GM18868 (cell line): ENCODE results near the gene USP2.

Experiments
- ATAC-seq: cut with Tn5 transposase; IDR thresholded peaks from one replicate; pipeline ENCODE4 v1.9.1; 2021; ENCODE audit warnings: mild to moderate bottlenecking, moderate library complexity; ENCODE audit not compliant: unreplicated experiment

Gene USP2

DNA sequence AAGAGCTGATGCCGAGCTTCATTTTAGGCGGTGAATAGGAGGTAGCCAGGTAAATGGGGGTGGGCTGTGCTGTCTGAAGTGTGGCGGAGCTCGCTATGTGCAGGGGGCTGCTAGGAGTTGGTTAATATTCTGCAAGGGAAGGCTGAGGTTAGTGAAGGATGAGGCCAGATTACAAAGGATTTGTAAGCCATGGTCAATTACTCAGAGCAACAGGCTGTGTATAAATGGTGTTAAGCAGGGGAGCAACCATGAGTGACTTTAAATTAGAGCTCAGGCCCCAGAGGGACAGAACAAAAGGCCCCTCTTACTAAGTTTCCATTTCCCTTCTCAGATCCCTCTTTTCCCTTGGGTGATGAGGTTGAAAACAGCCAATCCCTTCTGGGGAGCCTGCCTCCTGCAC, 57.3 kb downstream of the USP2 start:
- ATAC-seq, result no peak

DNA sequence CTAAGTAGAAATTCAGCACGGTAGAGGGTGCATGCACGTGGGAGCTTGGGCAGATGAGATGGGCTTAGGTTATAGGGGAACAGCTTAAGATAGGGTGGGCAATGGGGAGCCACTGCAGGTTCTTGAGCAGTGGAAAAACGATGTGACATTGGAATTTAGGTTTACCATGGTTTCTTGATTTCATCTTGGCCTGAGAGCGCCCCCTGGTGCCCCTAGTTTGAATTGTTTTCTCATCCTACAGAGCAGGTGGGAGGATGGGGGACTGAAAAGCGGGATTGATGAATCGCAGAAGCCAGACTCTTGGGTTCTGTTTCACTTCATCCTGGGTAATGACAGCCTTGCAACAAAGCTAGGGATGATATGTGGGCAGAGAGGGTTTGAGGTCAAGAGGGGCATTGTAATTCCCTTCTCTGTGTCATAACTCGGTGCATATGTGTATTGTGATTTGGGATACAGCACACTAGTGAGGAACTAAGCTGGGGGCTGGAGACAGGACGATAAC, 57.9 kb downstream of the USP2 start:
- no peak for ATAC-seq

DNA sequence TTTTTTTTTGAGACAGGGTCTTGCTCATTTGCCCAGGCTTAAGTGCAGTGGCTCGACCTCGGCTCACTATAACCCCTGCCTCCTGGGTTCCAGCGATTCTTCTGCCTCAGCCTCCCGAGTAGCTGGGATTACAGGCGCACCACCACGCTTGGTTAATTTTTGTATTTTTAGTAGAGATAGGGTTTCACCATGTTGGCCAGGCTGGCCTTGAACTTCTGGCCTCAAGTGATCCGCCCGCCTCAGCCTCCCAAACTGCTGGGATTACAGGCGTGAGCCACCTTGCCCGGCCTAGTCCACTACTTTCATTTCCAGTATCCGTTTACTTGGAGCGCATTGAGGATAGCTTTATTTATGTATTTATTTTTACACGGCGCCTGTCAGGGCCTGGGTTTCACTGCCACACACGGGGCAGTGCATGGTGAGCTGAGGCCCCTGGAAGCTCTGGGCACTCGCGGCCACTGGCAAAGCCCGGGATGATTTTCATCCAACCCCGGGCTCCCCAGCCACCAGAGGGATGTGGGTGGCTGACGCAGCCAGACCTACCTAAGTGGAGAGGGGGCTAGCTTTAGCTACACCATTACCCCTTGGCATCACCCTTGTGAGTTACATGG, 58.5 kb downstream of the USP2 start:
- ATAC-seq, result no peak

GRCh38 chr11:119322360-119322739, 59.1 kb downstream of the USP2 start:
- ATAC-seq, result no peak

GRCh38 chr11:119320776-119321524, 60.5 kb downstream of the USP2 start:
- peak; percentile 46 for ATAC-seq

DNA sequence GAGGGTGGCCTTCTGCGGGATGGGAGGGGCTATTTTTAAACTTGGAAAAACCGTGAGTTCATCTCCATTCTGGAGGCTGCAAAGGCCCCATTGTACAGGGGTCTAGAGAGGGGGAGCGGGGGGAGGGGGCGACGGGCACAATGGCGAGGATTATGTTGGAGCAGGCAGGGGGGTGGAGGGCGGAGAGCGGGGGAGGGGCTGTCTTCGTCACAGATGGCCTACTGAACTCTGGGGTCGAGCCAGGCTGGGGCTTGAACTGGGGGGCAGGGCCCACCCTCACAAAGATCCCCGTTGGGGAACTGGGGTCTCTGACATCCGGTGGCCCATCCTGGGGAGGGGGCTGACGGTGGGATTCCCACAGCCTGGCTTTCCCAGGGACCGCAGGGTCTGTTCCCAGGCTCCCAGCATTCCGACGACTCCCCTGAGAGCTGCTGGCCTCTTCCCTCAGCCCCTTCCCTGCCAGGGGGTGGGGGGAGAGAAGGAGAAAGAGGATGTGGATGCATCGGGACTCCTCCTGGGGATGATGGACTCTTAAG, 61.2 kb downstream of the USP2 start:
- ATAC-seq, result no peak

DNA sequence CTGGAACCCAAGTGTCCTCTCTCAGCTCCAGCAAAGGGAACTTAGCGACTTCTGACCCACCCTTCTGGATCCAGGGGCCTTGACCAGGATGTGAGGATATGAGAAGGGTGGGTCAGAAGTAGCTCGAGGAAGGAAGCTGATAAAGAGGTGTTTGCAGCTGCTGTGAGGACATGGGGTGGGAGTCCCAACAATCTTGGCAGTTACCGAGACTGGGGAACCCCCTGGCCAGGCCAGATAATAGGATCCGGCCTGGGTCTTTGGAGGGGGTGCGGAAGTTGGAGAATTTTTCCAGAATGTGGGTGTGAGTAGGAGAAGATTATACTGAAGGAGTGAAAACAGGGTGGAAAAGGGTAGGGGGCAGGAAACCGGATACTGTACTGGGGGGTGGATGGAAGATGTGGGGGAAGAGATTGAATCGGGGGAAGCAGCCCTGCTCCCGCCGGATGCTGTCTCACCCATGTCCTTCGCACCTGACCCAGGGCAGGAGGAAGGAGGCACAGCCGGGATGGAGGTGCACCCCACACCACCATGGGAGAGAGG, 61.7 kb downstream of the USP2 start:
- ATAC-seq, result no peak

DNA sequence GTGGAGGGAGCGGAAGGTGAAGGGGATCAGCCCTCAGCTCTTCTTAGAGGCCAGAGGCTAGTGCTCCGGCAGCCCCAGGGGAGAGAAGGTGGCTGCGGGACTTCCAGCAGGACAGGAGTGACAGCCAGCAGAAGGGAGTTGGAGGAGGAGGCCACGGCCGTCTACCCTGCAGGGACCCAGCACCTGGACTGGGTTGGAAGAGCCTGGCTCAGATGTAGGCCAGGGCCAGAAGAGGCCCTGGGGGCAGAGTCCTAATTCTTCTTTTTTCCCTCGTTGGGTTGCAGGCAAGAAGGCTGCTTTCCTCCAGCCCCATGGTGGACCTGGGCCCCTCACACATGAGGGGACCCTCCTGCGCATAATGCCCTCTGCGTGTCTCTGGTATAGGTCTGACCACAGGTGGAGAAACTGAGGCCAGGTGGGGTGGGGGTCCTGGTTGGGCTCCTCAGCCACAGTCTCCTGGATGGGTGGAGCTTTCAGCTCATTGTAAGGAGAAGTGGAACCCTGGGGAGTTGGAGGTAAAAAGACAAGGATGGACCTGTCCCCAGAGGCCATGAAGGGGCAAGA, 62.3 kb downstream of the USP2 start:
- ATAC-seq, result no peak

DNA sequence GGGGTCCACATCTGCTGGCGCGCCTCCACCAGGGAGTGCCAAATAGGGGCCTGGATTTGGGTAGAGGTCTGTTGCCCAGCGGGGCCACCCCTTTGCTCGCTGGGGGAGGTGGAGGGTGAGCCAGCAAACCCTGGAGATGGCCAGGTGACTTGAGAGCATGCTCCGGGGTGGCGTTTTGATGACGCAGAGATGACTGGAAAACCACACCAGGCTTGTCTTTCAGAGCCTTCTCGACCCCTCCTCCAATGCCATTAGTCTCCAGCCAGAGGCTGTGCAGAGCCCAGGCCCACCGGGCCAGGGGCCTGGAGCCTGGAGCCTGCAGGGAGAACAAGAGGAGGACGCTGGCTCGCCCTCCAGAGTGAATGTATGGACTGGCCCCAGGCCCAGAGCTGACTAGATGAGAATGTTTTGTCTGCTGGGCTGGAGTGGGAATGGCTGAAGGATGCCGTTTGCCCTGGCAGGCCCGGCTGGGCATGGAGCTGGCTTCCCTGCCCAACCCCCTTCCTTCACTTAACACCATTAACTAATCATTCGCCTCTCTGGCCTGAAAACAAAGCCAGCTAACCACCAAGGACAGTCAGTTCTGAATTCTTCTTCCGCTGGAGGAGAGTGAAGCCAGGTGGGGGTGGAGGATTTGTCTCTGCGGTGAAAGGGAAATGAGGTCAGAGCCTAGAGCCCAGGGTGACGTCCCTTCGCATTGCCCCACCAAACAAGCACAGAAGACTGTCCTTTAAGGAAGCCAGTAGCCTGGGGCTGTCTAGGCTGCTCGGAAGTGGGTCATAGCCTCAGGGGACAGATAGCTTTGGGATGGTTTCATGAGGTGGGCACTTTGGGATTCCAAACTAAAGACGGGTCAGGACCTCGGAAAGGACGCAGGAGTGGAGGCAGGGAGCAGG, 63.0 kb downstream of the USP2 start:
- no peak for ATAC-seq

- ATAC-seq, result no peak
Measured at GRCh38 chr11:119317592-119318239, 63.8 kb downstream of the USP2 start.

GRCh38 chr11:119316729-119317591, 64.5 kb downstream of the USP2 start, which contains the start of gene MCAM:
Gene MCAM (minus strand): TSS chr11:119317130. CDS start chr11:119317101, 29 bp downstream.
- ATAC-seq, result no peak

DNA sequence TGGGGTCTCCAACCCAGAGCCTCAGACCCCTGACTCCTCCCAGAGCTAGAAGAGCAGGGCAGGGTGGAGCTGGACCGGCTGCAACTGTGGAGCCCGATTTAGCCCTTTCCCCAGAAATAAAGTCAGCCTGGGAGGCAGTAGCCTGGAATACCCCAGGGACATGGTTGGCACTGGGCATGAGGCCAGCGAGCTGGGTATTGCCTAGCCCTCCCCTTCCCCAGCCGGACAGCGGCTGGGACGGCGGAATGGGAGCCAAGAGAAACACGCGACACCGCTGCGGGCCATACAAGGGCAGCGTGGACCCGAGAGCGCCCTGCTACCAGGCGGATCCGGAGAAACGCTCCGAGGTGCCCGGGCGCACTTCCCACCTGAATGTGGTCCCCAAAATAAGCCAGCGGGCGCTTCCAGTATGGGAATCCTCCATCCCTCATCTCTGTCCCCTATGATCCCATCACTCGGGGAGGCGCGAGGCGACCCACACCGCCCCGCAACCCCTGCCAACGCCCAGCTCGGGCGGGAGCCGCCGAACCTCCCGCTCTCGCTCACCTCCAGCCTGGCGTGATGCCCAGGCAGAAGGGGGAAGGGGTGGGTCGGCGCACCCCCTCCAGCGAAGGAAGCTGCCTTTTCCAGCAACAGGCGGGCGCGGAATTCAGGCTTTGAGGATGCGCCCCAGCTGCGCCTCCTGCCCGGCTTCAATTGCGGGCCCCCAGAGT, 65.3 kb downstream of the USP2 start:
- no peak for ATAC-seq

DNA sequence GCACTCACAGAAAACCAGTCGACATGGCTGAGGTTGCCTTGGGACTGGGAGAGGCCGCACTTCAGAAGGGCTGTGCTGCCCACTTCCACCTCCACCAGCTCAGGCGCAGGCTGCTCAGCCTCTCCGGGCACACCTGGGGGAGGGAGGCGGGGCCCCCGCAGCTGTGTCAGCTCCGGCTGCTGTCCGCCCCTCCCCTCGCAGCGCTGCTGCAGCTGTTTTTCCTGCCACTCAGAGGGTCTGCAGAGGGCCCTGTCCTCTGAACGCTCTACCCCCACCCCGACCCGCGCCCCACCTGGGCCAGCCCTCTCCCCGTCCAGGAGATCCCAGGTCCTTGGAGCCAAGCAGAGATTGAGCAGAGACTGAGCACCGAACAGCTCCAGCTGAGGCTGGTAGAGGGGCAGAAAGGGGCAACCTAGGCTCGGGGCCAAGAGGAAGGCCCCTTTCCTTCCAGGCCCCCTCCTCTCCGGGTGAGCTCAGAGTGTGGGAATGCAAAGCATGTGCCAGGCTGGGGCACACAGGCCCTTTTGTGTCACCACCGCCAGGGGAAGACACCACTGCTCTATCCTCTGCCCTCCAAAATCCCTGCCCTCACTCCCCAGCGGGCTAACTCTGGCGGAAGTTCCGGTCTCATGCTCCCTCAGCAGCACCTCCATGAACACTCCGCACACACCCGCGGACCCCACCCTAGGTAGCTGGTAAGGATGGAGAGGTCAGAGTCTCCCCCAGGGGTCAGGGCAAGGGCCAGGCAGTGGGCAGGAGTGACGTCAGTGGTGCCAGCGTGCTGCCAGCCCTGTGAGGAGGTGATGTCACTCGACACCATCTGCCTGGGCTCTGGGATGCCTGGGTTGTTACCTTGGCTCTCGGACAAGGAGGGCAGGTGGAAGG, 66.1 kb downstream of the USP2 start:
- ATAC-seq, result peak; percentile 43

GRCh38 chr11:119314726-119315125, 66.8 kb downstream of the USP2 start:
- no peak for ATAC-seq

GRCh38 chr11:119310682-119311052, 70.8 kb downstream of the USP2 start:
- ATAC-seq, result no peak

GRCh38 chr11:119309953-119310681, 71.4 kb downstream of the USP2 start:
- no peak for ATAC-seq

- no peak for ATAC-seq
Measured at GRCh38 chr11:119309411-119309810, 72.1 kb downstream of the USP2 start.
